HepG2 (cell line): ENCODE measurements around the gene FOCAD. TPM values are rescaled to one million over a fixed set of nuclear protein-coding genes. Genes with fewer than 3 reads are reported as not detected.

Experiments
- CEBPG ChIP-seq: IDR thresholded peaks from 2 replicates; pipeline ENCODE4 v1.6.1; 2016
- RAD21 ChIP-seq: fragments of 450-650 bp; formaldehyde crosslinking; IDR thresholded peaks from 2 replicates; pipeline ENCODE4 v1.5.0; 2020; ENCODE audit warnings: mild to moderate bottlenecking
- ZBTB49 ChIP-seq: sonication (generic); formaldehyde crosslinking; IDR thresholded peaks from 2 replicates; pipeline ENCODE4 v1.4.0; 2020; ENCODE audit warnings: missing genetic modification reagents, borderline replicate concordance
- ZNF431 ChIP-seq: sonication (generic); formaldehyde crosslinking; IDR thresholded peaks from 2 replicates; pipeline ENCODE4 v1.9.0; 2022; ENCODE audit warnings: missing genetic modification reagents, low read depth, mild to moderate bottlenecking, borderline replicate concordance
- ZNF710 ChIP-seq: sonication (generic); formaldehyde crosslinking; IDR thresholded peaks from 2 replicates; pipeline ENCODE4 v1.5.0; 2020; ENCODE audit warnings: mild to moderate bottlenecking, missing genetic modification reagents, borderline replicate concordance
- ZSCAN5A ChIP-seq: sonication (generic); formaldehyde crosslinking; IDR thresholded peaks from 2 replicates; pipeline ENCODE4 v1.8.0; 2022; ENCODE audit warnings: mild to moderate bottlenecking, missing genetic modification reagents, borderline replicate concordance
- polyA plus RNA-seq, 8 experiments: library from polyadenylated mRNA; depleted of rRNA in 3 of 8; stranded (reverse) in 7 of 8; unstranded in 1 of 8; fragments of >200 nt; fragmentation: Illumina TruSeq in 4 of 8; extraction: Trizol in 4 of 8; gene quantifications; 2 replicates each; pipeline versions ENCODE4 v1.2.1 to v1.2.3, GENCODE V29; 2011 to 2016; ENCODE audit warnings: low read depth in 4 of 8, missing spikeins in 1 of 8, mixed read lengths in 1 of 8; ENCODE audit not compliant: insufficient read depth in 1 of 8
- total RNA-seq, 5 experiments: library from RNA; depleted of rRNA; stranded (reverse); fragments of >200 nt; fragmentation: Illumina TruSeq; extraction: Trizol; gene quantifications; 2 replicates each; pipeline ENCODE4 v1.2.3, GENCODE V29; 2016; ENCODE audit warnings: low read depth in 1 of 5
- TF ChIP-seq, protein P1 (sequence below): sonication (generic); formaldehyde crosslinking; IDR thresholded peaks from 2 replicates; pipeline ENCODE4 v1.5.0; 2020; ENCODE audit warnings: mild to moderate bottlenecking, missing genetic modification reagents

FOCAD gene
- total and polyA plus RNA-seq, 2 of the 13 experiments (the other 11 are each of a cell fraction or from before 2014, with no cell fraction given) = 18.0 to 31.1 TPM

DNA sequence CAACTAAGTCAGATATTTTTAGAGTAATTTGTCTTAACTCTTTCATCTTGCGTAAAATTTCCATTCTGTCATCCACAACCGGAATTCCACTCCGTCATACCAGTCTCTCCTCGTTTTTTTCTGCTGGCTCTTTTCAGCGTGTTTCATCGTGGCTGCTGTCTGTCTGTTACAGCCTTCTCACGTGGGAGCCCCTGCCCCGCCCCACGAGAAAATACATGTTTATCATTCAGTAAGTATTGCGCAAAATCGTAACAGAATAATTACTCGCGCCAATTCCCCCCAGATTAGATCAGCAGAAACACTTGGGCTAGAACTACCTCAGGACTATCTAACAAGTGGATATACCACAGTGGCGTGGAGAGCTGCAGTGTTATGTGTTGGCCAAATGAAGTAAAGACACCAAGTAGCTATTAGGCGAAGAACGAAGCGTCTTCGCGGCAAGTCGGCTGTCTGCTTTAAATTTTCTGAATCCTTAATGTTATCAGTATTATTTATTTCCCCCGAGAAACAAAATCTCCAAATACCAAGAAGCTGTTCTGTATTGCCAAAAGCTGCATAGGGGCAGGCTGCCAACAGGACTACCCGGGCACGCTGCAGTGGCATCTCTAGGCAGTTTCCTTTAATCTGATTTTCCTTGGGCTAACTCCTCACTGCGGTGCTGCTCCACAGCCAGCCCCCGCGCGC, 566 bp upstream of the FOCAD start (continued):
- TF ChIP-seq ZSCAN5A (CRISPR knock-in tag) (no peak), ZBTB49 (no peak), ZNF431 (CRISPR knock-in tag) (0 out of 2 replicates have a peak, but pooled peaks have one; percentile 4), ZNF710 (peak; percentile 6; the same call in 1 of the 2 replicates), CEBPG (CRISPR knock-in tag) (peak; percentile 44), RAD21 (CRISPR knock-in tag) (no peak)
- TF ChIP-seq, protein P1, sequence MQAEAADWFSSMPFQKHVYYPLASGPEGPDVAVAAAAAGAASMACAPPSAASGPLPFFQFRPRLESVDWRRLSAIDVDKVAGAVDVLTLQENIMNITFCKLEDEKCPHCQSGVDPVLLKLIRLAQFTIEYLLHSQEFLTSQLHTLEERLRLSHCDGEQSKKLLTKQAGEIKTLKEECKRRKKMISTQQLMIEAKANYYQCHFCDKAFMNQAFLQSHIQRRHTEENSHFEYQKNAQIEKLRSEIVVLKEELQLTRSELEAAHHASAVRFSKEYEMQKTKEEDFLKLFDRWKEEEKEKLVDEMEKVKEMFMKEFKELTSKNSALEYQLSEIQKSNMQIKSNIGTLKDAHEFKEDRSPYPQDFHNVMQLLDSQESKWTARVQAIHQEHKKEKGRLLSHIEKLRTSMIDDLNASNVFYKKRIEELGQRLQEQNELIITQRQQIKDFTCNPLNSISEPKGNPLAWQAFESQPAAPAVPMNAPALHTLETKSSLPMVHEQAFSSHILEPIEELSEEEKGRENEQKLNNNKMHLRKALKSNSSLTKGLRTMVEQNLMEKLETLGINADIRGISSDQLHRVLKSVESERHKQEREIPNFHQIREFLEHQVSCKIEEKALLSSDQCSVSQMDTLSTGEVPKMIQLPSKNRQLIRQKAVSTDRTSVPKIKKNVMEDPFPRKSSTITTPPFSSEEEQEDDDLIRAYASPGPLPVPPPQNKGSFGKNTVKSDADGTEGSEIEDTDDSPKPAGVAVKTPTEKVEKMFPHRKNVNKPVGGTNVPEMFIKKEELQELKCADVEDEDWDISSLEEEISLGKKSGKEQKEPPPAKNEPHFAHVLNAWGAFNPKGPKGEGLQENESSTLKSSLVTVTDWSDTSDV (CRISPR knock-in tag) = no peak
